Measurements from ENCODE around the gene HCFC1.

The HCFC1 gene

DNA sequence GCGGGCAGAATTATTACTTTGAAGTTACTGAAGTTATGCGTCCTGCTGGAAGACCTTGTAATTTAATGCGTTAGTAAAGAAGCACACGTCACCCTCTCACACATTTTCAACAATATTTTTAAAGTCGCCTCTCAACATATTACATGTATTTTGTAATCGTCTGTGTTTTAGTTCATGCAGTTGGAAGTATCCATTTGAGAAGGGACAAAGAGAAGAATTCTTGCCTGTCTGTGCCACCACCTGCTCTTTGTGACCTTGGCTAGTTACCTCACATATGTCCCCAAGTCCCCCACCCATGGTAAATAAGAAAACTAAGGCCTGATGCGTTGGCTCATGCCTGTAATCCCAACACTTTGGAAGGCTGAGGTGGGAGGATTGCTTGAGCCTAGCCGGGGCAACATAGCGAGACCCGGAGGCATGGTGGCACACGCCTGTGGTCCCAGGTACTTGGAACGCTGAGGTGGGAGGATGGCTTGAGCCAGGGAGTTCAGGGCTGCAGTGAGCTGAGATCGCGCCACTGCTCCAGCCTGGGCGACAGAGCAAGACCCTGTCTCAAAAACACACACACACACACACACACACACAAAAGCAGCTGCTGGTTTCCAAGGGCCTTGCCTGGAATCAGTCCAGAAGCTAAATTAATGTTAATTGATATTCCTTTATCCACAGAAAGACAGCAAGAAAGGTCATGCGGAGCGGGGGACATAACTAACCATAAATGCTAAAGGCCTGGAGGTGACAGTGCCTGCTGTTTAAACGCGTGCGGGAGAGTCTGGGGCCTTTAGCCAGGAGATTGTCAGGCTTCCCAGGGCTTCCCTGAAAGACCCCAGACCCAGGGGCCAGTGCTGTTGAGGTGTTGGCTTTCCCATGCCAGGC, 1.7 kb upstream of the HCFC1 start:
- DNase-seq = no peak

DNA sequence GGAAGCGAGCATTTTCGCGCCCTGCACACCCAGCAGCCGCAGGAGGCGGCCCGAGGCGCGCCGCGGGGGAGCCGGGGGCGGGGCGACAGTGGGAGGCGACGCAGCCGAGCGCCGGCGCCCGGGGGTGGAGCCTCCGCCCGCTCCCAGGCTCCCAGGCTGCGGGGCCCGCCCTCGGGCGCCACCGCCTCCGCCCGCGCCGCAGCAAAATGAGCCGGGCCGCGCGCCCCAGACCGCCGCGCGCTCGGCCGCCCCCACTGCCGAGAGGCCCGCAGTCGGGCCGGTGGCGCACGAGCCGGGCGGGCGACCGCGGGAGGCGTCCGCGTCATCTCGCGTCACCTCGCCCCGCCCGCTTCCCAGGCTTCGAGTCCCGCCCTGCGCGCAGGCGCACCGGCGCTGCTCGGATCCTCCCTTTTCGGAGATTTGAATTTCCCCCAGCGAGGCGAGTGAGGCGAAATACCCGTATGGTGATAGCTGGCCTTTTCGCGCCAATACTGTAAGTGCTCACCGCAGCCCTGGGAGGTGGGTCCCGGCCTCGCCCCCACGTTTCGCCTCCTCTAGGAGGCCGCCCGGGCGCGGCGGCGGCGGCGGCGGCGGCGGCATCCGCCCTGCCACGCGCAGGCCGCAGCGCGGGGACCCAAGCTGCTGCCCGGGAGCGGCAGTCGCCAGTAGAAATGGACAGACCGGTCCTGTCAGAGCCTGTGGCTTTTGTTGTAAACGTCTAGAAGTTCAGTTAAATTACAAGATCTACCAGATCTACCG, 929 bp upstream of the HCFC1 start, which contains the start of gene TMEM187:
TMEM187 (plus strand) TSS at position 387 of the 759 bp plus-strand sequence. CDS start 9,309 bp downstream, outside the sequence.
- DNase-seq = peak; percentile 49

DNA sequence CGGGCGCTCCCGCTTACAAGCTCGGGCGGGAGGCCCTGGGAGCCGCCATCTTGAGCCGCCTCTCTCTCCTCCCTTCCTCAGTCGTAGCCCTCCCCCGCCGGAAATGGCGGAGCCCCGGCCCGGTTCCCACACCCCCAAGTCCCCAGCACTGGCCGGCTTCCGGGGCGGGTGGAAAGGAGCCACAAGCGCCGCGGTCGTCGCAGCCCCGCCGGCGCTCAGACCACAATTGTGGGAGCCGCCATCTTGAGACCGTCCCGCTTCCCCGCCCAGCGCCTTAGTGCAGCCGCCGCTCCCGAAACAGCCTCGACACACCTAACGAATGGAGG, 531 bp downstream of the HCFC1 start:
- DNase-seq = peak; percentile 39

DNA sequence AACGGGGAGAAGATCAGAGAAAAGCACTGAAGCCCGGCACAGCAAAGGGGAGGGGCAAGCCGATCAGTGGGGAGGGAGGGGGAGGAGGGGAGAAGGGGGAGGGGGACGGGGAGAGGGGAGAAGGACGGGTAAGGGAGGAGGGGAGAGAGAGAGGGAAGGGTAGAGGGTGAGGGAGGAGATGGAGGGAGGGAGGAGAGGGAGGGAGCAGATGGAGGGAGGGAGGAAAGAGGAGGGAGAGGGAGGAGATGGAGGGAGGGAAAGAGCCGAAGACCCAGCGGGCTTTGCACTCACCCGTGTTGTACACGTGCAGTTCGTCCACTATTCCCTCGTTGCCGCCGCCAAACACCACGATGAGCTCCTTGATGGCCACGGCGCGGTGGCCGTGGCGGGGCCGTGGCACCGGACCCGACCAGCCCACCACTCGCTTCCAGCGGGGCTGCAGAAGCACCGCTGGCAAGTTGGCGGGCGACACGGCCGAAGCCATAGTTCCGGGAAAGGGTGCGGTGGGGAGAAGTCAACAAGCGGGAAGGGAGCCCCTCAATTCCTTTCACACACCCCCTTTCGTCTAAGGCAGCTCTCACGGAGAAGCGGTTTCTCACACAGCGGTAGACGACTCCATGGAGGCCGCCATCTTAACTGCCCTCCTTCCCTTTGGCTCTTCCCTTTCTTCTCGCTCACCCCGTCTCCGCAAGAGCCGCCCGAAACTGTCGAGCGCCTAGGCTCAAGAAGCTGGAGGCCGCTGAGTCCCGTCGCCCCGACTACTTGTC, 1.1 kb downstream of the HCFC1 start:
- DNase-seq = no peak

DNA sequence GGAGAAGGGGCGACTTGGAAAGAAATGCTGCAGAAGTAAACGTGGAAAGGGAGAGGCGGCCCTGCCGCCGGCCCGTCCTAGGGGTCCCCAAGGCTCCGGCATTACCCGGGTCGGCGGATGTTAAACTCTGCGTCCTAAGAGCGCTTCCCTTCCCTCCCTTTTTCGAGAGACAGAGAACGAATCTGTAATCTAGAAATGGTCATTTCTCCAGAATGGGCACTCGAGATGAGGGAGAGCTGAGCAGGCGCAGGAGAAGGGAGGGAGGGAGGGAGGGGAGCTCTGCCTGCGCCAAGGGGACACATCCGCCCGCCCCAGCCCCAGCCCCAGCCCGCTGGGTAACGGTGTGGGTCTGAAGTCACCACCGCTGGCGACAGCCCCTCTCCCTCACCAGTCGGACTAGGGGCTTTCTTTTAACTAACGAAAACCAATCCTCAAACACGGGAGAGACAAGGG, 1.7 kb downstream of the HCFC1 start:
- DNase-seq = no peak

DNA sequence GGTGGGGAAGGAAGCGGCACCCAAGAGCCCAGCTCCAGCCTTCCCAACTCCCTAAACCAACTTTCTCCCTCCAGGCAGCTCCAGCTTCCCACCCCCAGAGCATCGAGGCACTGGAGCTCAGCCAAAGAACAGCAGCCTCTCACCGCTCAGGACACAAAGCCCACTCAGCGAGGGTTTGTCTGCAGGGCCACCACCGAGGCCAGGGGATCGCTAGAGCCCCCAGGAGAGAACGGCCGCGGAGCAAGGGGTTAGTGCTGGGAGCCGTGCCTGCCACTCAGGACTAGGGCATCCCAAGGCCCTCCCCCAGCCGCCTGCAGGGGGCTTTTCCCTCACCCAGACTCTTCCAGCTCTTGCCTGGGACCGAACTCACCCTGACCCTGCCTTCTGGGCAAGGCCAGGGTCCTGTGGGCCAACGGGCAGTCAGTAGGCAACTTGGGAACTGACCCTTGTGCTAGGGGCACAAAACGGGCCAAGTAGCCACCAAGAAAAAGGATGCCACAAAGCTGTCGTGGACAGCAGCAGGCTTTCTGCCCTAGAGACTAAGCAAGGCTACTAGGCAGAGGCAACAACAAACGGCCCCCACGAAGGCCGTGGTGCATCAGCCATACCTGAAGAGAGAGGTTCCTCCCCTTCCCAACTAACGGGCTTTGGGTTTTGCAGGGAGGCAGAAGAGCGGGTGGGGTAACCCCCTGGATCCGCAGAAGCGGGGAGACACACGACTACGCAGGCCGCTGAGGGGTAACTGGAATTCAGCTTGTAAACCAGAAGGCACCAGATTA, 2.3 kb downstream of the HCFC1 start:
- no peak for DNase-seq

DNA sequence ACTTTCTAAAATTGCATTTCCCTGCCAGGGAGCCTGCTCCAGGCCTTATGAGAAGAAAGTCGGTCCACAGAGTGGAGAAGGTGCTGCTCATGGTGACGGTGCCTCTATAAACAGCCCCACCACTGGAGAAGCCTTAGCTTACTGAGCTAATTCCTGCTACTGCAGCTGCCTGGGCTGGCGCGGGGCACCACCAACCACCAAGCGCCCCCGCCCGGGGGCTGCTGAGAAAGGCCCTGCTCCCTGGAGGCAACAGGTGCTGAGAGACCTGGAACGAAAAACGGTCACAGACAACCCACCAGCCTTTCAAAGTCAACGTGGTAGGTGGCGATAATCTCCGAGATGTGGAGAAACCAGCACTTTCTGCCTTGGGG, 2.9 kb downstream of the HCFC1 start:
- DNase-seq = no peak

DNA sequence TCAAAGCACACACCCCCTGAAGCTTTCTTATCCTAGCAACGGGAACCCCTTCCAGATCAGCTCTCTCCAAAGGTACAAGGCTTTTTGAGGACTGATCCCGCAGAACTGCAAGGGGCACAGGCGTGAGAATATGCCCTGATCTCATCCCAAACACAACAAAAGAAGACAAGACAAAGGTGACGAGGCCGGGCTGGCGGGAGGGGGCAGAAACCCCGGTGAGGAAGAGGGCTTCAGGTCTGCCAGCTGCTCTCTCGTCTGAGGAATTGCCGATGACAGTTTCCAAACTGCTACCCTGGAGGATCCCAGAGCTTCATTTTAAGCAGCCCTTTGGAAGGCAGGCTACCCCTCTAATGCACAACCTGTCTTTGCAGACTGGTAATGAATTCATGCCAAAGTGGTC, 3.4 kb downstream of the HCFC1 start:
- no peak for DNase-seq

DNA sequence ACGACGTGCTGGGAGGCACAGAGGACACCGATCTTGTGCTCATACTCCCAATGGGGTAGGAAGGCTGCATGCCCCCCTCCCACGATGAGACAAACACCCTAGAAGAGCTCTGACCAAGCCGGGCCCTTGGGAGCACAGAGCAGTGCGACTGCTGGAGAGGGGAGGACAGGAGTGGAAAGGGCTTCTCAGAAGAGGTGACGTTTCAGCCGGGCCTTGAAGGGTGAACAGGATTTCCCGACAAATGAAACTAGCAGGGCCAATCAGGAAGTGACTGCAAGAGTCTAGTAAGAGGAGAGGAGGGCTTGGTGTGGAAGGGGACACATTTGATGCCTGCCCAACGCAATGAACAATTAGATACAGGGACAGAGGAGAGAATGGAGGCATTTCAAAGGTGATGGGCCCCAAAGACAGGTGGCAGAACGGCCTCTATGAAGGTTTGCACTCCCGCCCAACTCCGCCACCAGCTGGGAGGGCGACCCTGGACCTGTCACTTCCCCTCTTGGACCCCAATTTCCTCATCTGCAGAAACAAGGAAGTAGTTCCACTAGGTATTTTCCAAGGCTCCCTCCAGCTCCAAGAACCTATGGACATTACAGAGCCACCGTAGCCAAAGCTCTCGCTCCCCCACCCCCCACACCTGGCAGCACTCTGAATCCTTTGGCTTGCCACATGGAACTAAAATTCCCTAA, 3.9 kb downstream of the HCFC1 start:
- no peak for DNase-seq

DNA sequence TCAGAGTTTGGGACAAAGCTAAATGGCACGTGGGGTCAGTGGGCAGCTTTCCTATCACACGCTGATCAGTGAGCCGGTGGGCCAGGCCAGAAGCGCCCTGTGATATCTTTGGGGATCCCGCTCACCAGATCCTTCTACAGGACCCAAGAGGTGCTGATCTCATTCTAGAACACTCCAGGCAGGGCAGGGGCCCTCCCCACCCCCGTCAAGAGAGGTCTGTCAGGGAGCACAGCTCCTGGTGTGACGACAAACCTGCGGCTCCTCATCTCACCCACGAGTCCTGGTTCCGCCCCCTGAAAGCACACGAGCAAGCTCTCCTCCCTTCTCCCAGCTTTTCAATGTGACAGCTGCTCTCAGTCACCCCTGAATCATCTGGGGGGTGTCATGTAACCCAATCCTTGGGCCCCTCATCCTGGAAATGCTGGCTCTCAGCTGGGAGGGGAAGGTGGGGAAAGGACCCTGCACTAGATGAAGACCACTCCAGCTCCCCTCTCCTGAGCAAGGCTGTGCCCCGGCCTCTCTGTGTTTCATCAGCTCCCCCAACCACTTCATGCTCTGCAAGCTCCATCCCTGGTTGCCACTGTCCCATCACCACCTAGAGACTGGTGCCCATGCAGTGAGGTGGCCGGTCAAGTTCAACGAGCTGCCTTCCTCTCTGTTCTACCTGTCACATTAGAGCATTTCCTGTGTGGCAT, 4.6 kb downstream of the HCFC1 start:
- no peak for DNase-seq

DNA sequence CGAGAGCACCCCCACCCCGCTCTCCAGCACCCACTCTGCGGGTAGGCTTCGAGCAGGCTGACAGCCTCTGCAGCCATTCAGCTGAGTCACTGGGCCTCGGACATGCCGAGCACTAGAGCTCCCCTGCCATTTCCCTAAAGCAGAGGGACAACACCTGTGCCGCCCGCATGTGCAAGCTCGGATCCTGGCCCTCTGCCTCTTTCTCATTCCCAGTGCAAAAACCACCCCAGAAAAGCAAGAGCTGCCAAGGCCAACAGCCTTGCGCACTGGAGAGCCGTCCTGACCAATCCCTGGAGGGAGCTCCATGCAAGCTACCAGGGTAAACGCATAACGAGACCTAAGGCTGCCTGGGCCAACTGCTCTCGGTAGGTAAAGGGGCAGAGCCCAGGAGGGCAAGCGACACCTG, 5.3 kb downstream of the HCFC1 start:
- no peak for DNase-seq

DNA sequence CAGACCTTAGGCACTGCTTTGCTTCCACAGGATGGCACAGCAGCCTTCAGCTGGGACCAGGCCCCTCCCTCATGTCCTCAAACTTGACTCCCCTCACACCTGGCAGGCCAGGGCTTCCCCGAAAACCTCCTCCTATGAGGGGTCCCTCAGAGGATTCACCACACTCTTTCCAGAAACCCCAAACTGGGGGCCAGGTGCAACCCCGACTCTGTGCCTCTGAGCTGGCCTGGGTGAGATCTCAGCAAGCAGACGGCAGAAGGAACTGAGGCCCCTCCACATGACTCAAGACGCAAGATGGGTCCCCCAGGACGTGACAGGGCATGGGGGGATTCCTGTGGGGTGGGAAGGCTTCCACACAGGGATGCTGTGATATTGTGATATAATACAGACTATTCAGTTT, 6.2 kb downstream of the HCFC1 start:
- DNase-seq = no peak

DNA sequence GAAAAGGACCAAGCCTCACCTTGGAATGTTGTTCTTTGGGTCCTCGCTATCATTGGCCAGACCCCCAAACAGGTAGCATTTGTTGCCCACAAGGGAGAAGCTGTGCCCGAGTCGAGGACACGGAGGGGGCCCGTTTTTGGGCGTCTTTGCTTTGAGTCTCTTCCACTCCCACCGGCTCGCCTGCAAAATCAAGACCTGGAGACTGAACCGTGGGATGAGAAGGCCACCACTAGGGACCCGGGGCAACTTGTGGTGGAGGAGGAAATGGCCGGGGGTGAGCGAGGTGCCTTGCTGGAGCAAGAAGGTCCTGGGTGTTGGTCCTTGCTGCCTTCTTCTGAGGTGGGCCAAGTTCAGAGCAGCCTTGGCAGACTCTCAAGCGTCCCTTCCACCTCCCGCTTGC, 7.5 kb downstream of the HCFC1 start:
- DNase-seq = no peak

DNA sequence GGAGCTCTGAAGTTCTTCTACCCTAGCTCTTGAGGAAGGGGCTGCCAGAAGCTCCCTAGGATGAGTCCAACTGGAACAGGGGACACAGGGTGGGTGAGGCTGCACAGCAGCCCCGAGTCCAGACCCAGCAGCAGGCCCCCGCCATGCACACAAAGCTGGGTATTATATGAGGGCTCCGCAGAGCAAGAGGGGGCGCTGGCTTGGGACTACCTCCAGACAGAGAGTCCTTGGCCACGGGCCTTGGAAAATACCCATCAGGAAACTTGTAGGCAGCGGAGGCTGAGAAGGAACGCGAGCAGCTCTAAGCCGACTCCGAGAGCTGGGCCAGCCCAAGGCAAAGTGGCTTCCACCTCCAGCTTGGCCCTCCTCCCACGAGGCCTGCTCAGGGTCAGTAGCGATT, 8.1 kb downstream of the HCFC1 start:
- DNase-seq = no peak

DNA sequence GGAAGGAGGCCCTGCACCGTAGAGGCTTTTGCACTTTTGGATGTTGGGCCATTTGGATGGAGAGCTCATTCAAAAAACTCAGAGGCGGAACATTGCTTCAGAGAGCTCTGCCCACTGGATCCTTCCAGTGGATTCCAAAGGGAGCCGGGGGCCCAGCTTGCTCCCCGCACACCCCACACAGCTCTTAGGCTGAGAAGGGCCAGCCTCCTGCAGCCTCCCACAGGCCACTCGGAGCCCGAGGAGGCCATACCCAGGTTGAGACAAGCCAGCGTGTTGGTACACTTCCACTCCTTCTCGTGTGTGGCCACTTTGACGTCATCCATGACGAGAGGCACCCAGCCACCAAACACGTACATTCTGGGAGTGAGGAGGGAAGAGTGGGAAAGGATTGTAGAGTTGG, 10.3 kb downstream of the HCFC1 start:
- DNase-seq = no peak

DNA sequence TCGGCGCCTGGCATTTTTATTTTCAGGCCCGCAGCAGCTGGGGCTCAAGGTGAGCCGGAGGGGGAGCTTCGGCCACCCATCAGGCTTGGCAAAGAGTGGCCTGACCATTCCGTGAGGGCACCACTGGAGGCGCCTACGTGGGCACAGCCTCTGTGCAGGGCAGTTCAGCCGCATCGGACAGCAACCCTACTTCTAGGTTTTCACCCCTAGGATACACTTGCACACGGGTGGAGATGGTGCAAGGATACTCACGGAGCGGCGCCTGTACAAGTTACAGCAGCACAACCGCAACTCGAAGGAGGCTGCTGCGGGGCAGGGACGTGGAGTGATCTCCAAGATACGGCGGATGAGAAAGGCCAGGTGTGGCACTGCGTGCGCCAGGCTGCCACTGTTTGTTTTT, 10.8 kb downstream of the HCFC1 start:
- no peak for DNase-seq

DNA sequence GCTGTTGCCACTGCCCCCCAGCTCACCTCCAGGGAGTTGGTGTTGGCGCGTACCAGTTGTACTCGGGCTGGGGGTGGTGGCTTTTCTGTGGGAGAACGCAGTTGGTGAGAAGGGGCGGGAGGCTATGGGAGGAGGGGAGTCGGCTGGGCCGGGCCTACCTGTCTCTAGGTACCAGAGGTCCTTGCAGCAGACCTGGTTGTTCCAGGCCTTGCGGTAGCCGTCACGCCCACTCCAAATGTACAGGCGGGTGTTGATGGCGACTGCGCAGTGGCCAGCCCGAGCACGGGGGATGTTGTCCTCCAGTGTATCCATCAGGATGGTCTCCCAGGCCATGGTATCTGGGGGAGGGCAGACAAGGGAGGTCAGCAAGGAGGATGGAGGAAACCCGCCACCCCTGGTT, 11.5 kb downstream of the HCFC1 start:
- no peak for DNase-seq

DNA sequence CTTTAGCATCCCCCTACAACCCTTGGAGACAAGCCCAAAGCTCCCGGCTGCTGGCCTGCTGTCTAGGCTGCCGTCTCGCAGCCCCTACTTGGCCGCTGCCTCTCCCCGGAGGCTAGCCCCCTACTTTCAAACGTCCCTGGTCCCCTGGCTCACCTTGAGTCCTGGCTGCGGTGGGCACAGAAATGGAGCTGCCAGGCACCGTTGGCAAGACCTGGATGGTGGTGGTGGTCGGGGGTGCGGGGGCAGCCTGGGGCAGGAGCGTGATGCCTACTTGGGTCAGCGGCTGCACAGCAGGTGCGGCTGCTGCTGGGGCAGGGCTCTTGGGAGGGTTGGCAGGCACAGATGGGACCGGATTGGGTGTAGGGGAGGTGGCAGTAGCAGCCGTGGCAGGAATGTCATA, 12.0 kb downstream of the HCFC1 start:
- DNase-seq = no peak

DNA sequence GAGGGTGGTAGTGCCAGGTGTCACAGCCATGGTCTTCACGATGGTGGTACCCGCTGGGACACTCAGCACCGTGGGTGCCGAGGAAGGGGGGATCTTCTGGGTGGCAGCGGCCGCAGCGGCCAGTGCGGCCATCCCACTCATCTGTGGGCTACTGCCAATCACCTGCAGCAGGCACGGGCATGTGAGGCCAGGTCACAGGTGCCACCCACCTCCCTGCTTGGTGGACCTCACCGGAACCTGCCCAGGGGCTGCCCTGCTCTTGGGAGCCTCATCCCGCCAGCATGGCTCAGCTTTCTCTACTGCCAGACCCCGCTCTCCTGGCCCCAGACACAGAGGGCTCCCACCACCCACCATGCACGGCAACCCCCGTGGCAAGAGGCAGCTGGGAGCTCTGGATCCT, 13.0 kb downstream of the HCFC1 start:
- no peak for DNase-seq

DNA sequence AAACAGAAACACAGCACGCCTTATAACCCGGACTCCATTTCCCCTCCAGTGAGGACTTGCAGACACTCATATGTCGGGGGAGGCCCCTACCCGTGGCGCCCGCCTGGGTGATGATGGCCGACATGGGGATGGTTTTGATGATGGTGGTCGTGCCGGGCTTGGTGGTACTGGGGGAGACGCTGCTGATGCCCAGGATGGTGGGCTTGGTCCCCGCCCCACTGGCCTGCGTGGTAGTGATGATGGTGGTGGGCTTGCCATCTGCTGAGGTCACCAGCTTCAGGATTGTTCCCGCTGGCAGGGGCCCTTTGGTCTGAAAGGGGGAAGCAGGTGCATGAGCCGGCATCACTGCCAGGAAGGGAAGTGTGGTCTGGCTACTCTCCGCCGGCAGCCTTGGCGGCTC, 14.4 kb downstream of the HCFC1 start:
- DNase-seq = no peak

Measured in kidney glomerular epithelial cell (primary cell).